Measurements from ENCODE around the gene PPM1H. TPM values are rescaled to one million over a fixed set of nuclear protein-coding genes. Genes with fewer than 3 reads are reported as not detected.

The PPM1H gene
- total and polyA plus RNA-seq, 11 donors: 1.3 to 9.6 (median 4.9) TPM

DNA sequence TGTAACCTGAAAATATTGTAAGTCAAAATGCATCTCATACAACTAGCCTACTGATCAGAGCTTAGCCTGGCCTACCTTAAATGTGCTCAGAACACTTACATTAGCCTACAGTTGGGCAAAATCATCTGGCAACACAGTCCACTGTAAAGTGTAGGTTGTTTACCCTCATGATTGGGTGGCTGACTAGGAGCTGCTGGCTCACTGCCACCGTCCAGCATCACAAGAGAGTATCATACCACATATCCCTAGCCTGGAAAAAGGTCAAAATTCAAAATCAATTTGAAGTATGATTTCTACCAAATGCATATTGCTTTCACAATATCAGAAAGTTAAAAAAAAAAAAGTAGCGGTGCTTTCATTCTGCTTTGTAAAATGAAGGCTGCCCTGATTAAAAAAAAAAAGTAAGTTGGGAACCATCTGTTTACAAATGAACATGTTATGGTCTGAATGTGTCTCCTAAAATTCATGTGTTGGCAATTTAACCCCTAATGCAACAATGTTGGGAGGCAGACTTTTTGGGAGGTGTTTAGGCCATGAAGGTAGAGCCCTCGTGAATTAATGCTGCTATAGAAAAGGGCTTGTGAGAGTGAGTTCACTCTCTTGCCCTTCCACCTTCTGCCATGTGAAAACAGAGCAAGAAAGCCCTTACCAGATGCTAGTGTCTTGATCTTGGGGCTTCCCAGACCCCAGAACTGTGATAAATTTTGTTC is 211.8 kb downstream of the PPM1H start:
- Histone ChIP-seq H3K9me3 (no peaks in the 10 kb centered on the region), H3K36me3 (no peaks in the 10 kb centered on the region), H3K27me3 (no peaks in the 10 kb centered on the region), H3K27ac (no peak overlapping the region), H3K4me1 (peaks cover 0 to 36% (median 16%) of the 10 kb centered on the region in 12 donors), H3K4me3 (no peak overlapping the region)
- DNase-seq: no peak
- no peak for TF ChIP-seq POLR2A (IDR thresholded peaks at IDR 0.05)
- TF ChIP-seq, protein P1, sequence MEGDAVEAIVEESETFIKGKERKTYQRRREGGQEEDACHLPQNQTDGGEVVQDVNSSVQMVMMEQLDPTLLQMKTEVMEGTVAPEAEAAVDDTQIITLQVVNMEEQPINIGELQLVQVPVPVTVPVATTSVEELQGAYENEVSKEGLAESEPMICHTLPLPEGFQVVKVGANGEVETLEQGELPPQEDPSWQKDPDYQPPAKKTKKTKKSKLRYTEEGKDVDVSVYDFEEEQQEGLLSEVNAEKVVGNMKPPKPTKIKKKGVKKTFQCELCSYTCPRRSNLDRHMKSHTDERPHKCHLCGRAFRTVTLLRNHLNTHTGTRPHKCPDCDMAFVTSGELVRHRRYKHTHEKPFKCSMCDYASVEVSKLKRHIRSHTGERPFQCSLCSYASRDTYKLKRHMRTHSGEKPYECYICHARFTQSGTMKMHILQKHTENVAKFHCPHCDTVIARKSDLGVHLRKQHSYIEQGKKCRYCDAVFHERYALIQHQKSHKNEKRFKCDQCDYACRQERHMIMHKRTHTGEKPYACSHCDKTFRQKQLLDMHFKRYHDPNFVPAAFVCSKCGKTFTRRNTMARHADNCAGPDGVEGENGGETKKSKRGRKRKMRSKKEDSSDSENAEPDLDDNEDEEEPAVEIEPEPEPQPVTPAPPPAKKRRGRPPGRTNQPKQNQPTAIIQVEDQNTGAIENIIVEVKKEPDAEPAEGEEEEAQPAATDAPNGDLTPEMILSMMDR (IDR thresholded peaks at IDR 0.05): no peak
- intact Hi-C loops (cut with DNase I): loop anchor here in 2 of 10 donors (5.0 kb wide), 2 partner anchors 64 to 91 kb away; no protein-coding TSS in a partner anchor
- no peak for ATAC-seq
- 93 to 97% (median 97%) methylated on average over 3 of the region's 3 CpGs for WGBS, 4 donors

GRCh38 chr12:62720661-62721330 is 214.2 kb downstream of the PPM1H start:
- TF ChIP-seq, protein P1 (IDR thresholded peaks at IDR 0.05): no peak
- no peak for TF ChIP-seq POLR2A (IDR thresholded peaks at IDR 0.05)
- Histone ChIP-seq H3K27me3 (no peaks in the 10 kb centered on the region), H3K36me3 (no peaks in the 10 kb centered on the region), H3K4me1 (peaks cover 0 to 35% (median 16%) of the 10 kb centered on the region in 12 donors), H3K27ac (peak overlapping the region in 9 of 12 donors; percentile 7 to 67 (median 53)), H3K9me3 (no peaks in the 10 kb centered on the region), H3K4me3 (no peak overlapping the region)
- DNase-seq (peak in 3 of 5 donors; percentile 46 to 64 (median 49)), ATAC-seq (peak; percentile 59 to 85 (median 79))
- intact Hi-C loops (cut with DNase I): loop anchor here in 2 of 10 donors (5.0 kb wide), 2 partner anchors 67 to 88 kb away; no protein-coding TSS in a partner anchor
- WGBS, 4 donors: 55 to 59% (median 58%) methylated on average over 8 of the region's 8 CpGs

GRCh38 chr12:62720025-62720424 is 214.9 kb downstream of the PPM1H start:
- Histone ChIP-seq H3K9me3 (no peaks in the 10 kb centered on the region), H3K36me3 (no peaks in the 10 kb centered on the region), H3K4me1 (peaks cover 0 to 43% (median 16%) of the 10 kb centered on the region in 12 donors), H3K27ac (peak overlapping the region in 5 of 12 donors; percentile 8 to 52 (median 19)), H3K27me3 (no peaks in the 10 kb centered on the region), H3K4me3 (no peak overlapping the region)
- intact Hi-C loops (cut with DNase I): loop anchor here in 2 of 10 donors (5.0 kb wide), 2 partner anchors 67 to 88 kb away; no protein-coding TSS in a partner anchor
- ATAC-seq: no peak
- TF ChIP-seq, protein P1 (IDR thresholded peaks at IDR 0.05): no peak
- TF ChIP-seq POLR2A (IDR thresholded peaks at IDR 0.05): no peak
- no peak for DNase-seq
- WGBS, 4 donors: 83 to 90% (median 85%) methylated on average over 2 of the region's 2 CpGs

Data from heart left ventricle (tissue), 16 donors.